Mucosa of descending colon (tissue), 3 donors: ENCODE measurements around the gene HOXB3. TPM values are rescaled to one million over a fixed set of nuclear protein-coding genes. Genes with fewer than 3 reads are reported as not detected.
A peak's percentile ranks its signal among the peaks of the same experiment; 100 is the strongest.

Source experiments
- ATAC-seq: fragments of 200-7000 bp; cut with Tn5 transposase; one replicate; pipeline ENCODE4 v1.9.1; 2020; ENCODE audit warnings: mild to moderate bottlenecking, moderate library complexity
- DNase-seq, 3 donors: peaks; one replicate each; pipeline ENCODE4 v3.0.0-alpha.2; 2020
- H3K36me3 ChIP-seq: fragments of 200-600 bp; one replicate; pipeline ENCODE4 v1.8.0; 2021; ENCODE audit warnings: low read depth, mild to moderate bottlenecking
- H3K4me1 ChIP-seq: fragments of 200-600 bp; one replicate; pipeline ENCODE4 v1.8.0; 2021; ENCODE audit warnings: low read depth, mild to moderate bottlenecking
- H3K4me3 ChIP-seq: fragments of 200-600 bp; one replicate; pipeline ENCODE4 v1.8.0; 2021; ENCODE audit warnings: mild to moderate bottlenecking
- H3K9me3 ChIP-seq: fragments of 200-600 bp; one replicate; pipeline ENCODE4 v1.8.0; 2021; ENCODE audit warnings: mild to moderate bottlenecking
- intact Hi-C, 2 donors: fragments of 100-400 bp; cut with DNase I in 1 of 2; cut with micrococcal nuclease in 1 of 2; formaldehyde crosslinking; loops; one replicate each; pipeline versions ENCODE4 v1.11.0 to v1.11.1; 2022; cut with DNase I, micrococcal nuclease
- total RNA-seq, 3 donors: library from RNA; stranded (reverse); fragmentation: NEBNext Ultra II Directional in 2 of 3; extraction: Animal tissue kit (Norgen Biotek cat#: 25700) in 2 of 3; gene quantifications; one replicate each; pipeline versions ENCODE4 v1.2.1 to v1.2.4, GENCODE V29; 2021 to 2023
- TF ChIP-seq, protein P1 (sequence below): fragments of 200-600 bp; IDR thresholded peaks from one replicate; pipeline ENCODE4 v1.8.0; 2022; ENCODE audit warnings: antibody characterized with exemption, mild to moderate bottlenecking
- donor health status: DM: no; HTN: no; CAD: no; lungs with moderate emphysema.
- donor health status: DM: no; HTN: no; CAD: no.
- donor health status: DM: no; HTN: yes; CAD: no.

The HOXB3 gene
- total RNA-seq, 3 donors from 2014 or later, result 42.4 to 64.8 (median 43.4) TPM

DNA sequence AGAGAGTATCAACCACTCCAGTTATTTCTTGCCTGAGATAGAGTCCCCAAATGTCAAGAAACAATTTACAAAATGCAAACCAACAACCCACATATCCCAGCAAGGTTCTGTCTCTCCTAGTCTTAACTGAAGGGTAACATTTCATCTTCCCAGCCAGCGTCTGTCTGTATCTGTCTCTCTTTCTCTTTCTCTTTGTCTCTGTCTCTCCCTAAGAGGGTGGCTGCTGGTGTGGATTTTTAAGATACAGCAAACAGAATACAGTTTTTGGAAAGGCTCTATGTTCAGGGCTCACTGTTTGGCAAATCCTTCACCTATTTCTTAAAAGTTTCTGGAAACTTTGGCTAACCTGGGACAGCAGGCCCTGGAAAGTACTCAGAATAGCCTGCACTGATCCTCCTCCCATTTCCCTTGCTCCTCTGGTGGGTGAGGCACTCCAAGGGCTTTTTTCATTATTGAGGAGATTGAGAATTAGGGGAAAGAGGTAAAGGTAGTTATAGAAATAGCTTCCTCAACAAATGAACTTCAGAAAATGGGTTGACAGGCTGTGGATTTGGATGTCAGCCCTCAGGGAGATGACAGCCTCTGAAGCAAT, 18.1 kb downstream of the HOXB3 start:
- Histone ChIP-seq H3K36me3 (no peaks in the 10 kb centered on the region), H3K4me3 (no peak overlapping the region), H3K4me1 (peaks cover 50% of the 10 kb centered on the region), H3K9me3 (no peaks in the 10 kb centered on the region)
- TF ChIP-seq, protein P1, sequence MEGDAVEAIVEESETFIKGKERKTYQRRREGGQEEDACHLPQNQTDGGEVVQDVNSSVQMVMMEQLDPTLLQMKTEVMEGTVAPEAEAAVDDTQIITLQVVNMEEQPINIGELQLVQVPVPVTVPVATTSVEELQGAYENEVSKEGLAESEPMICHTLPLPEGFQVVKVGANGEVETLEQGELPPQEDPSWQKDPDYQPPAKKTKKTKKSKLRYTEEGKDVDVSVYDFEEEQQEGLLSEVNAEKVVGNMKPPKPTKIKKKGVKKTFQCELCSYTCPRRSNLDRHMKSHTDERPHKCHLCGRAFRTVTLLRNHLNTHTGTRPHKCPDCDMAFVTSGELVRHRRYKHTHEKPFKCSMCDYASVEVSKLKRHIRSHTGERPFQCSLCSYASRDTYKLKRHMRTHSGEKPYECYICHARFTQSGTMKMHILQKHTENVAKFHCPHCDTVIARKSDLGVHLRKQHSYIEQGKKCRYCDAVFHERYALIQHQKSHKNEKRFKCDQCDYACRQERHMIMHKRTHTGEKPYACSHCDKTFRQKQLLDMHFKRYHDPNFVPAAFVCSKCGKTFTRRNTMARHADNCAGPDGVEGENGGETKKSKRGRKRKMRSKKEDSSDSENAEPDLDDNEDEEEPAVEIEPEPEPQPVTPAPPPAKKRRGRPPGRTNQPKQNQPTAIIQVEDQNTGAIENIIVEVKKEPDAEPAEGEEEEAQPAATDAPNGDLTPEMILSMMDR, result no peak
- no peak for DNase-seq
- intact Hi-C loops, result no loop called here
- no peak for ATAC-seq

DNA sequence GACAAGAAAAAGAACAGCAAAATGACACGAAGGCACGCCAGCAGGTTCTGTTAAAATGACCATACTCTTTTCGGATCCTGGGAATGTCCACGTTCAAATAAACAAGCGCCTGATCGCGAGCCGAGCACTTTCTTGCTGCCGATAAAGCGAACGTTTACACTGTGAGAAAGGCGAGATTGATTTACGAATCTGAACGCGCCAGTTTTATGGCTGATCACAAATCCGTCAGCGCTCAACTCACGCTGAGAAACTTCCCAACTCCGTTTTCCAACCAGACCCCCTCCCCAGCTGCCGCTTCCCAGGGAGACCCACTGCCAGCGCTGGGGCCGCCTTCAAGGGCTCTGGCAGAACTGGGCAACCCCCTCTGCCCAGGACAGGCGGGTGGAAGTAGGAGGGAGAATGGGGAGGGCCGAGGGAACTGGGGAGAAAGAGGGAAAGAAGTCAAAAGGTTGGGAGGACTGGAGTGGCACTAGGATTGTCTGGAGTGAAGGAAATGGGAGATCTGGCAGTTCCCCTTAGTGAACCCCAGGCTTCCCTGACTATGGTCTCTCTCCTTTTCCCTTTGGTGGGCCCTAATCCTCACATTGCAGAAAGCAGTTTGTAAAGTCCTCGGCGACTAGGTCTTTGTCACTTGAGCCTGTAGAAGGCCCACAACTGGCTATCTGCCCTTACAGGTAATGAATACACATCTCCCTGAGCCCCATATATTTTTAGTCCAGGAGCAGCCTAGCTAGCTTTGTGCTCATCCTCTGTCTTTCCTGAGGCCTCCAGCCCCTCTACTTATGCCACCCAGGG, 18.8 kb downstream of the HOXB3 start:
- Histone ChIP-seq H3K36me3 (no peaks in the 10 kb centered on the region), H3K4me3 (no peak overlapping the region), H3K4me1 (peaks cover 49% of the 10 kb centered on the region), H3K9me3 (no peaks in the 10 kb centered on the region)
- intact Hi-C loops, result no loop called here
- peak in 1 of 3 donors; percentile 32 for DNase-seq
- ATAC-seq, result peak; percentile 10
- TF ChIP-seq, protein P1, result no peak

DNA sequence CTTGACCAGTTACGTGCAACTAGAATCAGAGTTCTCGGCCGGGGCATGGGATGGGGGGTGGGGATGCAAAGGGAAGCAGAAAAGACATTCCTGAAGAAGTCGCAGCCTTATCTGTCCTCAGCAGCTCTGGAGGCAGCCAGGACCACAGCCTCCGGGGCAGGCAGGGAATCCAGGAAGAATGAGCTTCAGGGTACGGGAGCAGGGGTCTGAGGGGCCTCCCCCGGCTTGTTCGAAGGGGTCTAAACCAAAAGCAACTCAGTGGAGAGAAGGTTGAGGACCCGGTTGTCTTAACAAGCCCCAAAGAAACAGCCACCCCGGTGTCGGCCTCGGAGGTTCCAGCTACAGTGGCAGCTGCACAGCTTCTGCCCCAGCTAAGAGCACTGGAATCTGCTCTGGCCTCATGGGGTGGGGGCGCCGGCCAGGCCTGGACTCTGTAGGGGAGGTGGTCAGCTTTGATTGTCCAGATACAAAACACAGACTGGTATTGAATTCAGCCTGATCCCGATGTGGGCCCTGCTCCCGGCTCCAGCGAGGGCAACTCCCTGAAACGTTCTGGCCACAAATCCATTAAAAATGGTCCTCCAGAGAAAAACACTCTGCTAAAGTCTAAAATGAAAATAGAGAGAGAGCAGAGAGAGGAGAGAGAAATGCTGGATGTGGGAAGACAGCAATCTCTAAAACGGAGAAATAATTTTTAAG, 19.6 kb downstream of the HOXB3 start:
- H3K36me3 ChIP-seq, result no peaks in the 10 kb centered on the region
- no peak for ATAC-seq
- no peak overlapping the region for H3K4me3 ChIP-seq
- intact Hi-C loops, result no loop called here
- peak in 1 of 3 donors; percentile 31 for DNase-seq
- no peaks in the 10 kb centered on the region for H3K9me3 ChIP-seq
- peaks cover 46% of the 10 kb centered on the region for H3K4me1 ChIP-seq
- TF ChIP-seq, protein P1, result no peak

DNA sequence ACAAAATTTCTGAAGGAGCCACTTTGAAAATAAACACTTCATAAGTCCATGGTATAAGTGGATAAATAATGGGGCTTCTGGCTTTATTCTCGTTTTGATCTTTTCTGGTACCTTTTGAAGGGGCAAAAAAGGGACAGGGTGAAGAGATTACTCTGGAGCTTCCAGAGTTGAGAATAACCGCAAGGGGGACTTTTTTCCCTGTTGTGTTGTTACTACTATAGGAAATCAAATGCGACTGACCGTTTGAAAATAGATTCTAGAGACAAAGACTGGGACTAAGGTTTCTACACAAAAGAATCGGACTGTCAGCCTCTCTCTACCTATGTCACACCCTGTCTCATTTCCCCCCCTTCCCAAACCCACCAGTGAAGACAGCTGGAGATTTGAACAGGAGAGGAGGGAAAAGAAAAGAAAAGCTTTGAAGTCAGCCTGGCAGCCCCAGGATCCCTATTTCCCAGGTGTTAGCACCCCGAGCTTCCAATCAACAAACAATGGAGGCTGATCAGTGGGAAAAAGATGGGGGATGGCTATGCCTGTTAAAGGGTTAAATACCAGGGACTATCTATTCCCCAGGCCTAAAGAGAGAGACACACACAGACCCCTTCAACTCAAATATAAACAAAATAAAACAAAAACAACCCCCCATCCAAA, 20.2 kb downstream of the HOXB3 start:
- no peaks in the 10 kb centered on the region for H3K9me3 ChIP-seq
- no peaks in the 10 kb centered on the region for H3K36me3 ChIP-seq
- ATAC-seq (no peak), DNase-seq (peak in 1 of 3 donors; percentile 4)
- H3K4me1 ChIP-seq, result peaks cover 40% of the 10 kb centered on the region
- TF ChIP-seq, protein P1, result no peak
- no peak overlapping the region for H3K4me3 ChIP-seq
- intact Hi-C loops, result no loop called here

DNA sequence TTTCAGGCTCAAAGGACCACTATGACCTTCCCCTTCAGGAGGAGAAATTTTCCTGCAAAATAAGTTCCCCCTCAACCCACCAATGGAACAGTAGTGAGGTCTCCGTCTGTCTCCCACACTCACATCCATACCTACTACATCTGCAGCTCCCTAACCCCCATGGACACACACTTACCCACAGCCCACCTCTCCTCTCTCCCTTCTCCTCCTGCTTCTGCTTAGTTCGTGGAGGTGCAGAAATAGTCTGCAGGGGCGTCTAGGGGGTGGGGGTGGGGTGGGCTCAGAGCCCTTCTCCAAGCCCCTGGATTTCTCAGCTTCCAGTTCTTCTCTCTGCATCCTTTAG, 20.8 kb downstream of the HOXB3 start:
- no peaks in the 10 kb centered on the region for H3K36me3 ChIP-seq
- H3K9me3 ChIP-seq, result no peaks in the 10 kb centered on the region
- DNase-seq (peak in 1 of 3 donors; percentile 6), ATAC-seq (no peak)
- TF ChIP-seq, protein P1, result no peak
- no peak overlapping the region for H3K4me3 ChIP-seq
- intact Hi-C loops, result no loop called here
- peaks cover 39% of the 10 kb centered on the region for H3K4me1 ChIP-seq
